Duodenal mucosa (tissue), 2 donors: ENCODE data around the gene S1PR1.

Source experiments
- H3K27ac ChIP-seq: one replicate; pipeline ENCODE4 v1.7.0; 2013; ENCODE audit warnings: low read depth, low read length
- H3K27me3 ChIP-seq, 2 donors: one replicate each; pipeline ENCODE4 v1.7.0; 2013; ENCODE audit warnings: low read length in 2 of 2, control low read depth in 1 of 2; ENCODE audit not compliant: insufficient read depth in 2 of 2, control insufficient read depth in 1 of 2
- H3K36me3 ChIP-seq, 2 donors: one replicate each; pipeline ENCODE4 v1.7.0; 2013; ENCODE audit warnings: low read length in 2 of 2, control low read depth in 1 of 2; ENCODE audit not compliant: insufficient read depth in 2 of 2, control insufficient read depth in 1 of 2
- H3K4me1 ChIP-seq, 2 donors: one replicate each; pipeline ENCODE4 v1.7.0; 2013; ENCODE audit warnings: low read length in 2 of 2, control low read depth in 1 of 2; ENCODE audit not compliant: insufficient read depth in 2 of 2, control insufficient read depth in 1 of 2
- H3K4me3 ChIP-seq, 2 donors: one replicate each; pipeline ENCODE4 v1.7.0; 2013; ENCODE audit warnings: low read length in 2 of 2, low read depth in 1 of 2
- H3K9ac ChIP-seq, 2 donors: one replicate each; pipeline ENCODE4 v1.7.0; 2013; ENCODE audit warnings: low read length in 2 of 2, low read depth in 1 of 2
- H3K9me3 ChIP-seq, 2 donors: one replicate each; pipeline ENCODE4 v1.7.0; 2013; ENCODE audit warnings: low read length in 2 of 2, control low read depth in 1 of 2; ENCODE audit not compliant: control insufficient read depth in 1 of 2

The S1PR1 gene

DNA sequence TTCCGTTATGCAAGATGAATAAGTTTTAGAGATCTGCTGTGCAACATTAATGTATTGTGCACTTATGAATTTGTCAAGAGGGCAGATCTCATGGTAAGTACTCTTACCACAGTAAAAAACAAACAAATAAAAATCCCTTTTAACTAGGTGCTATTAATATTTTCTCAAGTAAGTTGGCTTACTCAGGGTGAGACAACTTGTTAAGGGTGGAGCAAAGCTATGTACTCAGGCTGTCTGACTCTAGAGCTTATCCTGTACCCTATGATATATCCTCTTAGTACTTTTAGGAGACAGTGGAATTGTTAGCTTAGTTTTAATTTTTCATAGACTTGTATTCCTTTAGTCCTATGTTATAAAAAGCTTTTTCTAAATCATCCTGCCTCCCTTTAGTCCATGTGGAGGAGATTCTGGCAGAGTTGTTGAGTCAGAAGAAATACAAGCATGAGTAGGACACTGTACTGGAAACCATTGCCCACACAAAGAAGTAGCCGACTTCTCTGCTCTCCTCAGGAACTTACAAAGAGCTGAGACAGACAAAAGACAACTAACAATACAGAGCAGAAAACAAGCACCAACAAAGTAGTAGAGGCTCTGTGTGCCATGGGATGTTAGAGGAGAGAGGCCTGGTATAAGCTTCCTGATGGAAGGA lies 49.2 kb downstream of the S1PR1 start:
- Histone ChIP-seq H3K27ac (no peak overlapping the region), H3K9me3 (no peaks in the 10 kb centered on the region), H3K36me3 (no peaks in the 10 kb centered on the region), H3K27me3 (no peaks in the 10 kb centered on the region), H3K4me3 (no peak overlapping the region), H3K9ac (no peak overlapping the region), H3K4me1 (peaks cover 1 to 6% of the 10 kb centered on the region in 2 donors)

DNA sequence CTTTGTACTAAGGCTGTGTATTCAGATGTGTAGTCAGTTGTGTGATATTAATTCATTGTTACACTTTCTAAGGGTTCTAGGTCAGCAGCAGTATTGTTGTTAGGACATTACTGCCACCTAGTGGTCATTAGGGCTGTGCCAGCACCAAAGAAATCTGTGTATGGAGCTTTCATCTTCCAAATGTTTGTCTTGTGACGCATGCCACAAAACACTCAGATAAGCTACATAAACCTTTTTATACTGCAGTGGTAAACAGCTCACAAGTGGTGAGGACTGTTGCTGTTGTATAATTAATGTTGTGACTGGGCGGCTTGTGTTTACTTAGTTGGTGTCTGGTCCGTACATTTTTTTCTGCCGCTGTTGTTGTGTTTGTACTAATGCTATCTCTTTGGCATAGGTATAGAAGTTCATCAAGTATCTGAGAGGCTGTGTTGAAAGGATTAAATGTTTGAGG lies 51.7 kb downstream of the S1PR1 start:
- H3K4me1 ChIP-seq, result peaks cover 5 to 15% of the 10 kb centered on the region in 2 donors
- no peaks in the 10 kb centered on the region for H3K27me3 ChIP-seq
- H3K9me3 ChIP-seq, result no peaks in the 10 kb centered on the region
- no peaks in the 10 kb centered on the region for H3K36me3 ChIP-seq
- H3K4me3 ChIP-seq, result no peak overlapping the region
- no peak overlapping the region for H3K27ac ChIP-seq
- H3K9ac ChIP-seq, result no peak overlapping the region

- no peak overlapping the region for H3K4me3 ChIP-seq
- no peaks in the 10 kb centered on the region for H3K9me3 ChIP-seq
- no peak overlapping the region for H3K9ac ChIP-seq
- no peaks in the 10 kb centered on the region for H3K27me3 ChIP-seq
- H3K36me3 ChIP-seq, result no peaks in the 10 kb centered on the region
- no peak overlapping the region for H3K27ac ChIP-seq
- H3K4me1 ChIP-seq, result peaks cover 5 to 15% of the 10 kb centered on the region in 2 donors
Measured at GRCh38 chr1:101290119-101290921, 53.5 kb downstream of the S1PR1 start.
